Measurements from ENCODE around the gene FBXO44.

DNA sequence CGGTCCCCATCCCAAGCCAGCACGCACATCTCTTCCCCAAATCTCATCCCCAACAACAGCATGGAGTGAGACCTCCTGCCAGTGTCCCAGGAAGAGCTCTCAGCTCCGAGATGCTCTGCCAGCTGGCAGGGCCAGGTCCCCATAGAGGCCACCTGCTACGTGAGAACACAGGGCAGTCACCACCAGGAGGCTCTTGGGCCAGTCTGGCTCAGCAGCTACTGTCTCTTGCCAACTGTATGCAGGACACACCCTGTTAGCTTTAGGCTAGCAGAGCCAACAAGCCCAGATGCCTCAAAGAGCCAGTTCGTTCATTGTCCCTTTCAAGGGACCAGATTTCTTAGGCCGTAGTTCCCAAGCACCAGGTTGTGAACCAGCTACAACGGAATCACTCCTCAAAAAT lies 37.4 kb upstream of the FBXO44 start:
- TF ChIP-seq, protein P1, sequence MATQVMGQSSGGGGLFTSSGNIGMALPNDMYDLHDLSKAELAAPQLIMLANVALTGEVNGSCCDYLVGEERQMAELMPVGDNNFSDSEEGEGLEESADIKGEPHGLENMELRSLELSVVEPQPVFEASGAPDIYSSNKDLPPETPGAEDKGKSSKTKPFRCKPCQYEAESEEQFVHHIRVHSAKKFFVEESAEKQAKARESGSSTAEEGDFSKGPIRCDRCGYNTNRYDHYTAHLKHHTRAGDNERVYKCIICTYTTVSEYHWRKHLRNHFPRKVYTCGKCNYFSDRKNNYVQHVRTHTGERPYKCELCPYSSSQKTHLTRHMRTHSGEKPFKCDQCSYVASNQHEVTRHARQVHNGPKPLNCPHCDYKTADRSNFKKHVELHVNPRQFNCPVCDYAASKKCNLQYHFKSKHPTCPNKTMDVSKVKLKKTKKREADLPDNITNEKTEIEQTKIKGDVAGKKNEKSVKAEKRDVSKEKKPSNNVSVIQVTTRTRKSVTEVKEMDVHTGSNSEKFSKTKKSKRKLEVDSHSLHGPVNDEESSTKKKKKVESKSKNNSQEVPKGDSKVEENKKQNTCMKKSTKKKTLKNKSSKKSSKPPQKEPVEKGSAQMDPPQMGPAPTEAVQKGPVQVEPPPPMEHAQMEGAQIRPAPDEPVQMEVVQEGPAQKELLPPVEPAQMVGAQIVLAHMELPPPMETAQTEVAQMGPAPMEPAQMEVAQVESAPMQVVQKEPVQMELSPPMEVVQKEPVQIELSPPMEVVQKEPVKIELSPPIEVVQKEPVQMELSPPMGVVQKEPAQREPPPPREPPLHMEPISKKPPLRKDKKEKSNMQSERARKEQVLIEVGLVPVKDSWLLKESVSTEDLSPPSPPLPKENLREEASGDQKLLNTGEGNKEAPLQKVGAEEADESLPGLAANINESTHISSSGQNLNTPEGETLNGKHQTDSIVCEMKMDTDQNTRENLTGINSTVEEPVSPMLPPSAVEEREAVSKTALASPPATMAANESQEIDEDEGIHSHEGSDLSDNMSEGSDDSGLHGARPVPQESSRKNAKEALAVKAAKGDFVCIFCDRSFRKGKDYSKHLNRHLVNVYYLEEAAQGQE (IDR thresholded peaks at IDR 0.05; ENCODE audit: insufficient read depth in 1 of 2, low read depth in 2 of 2, low read length in 2 of 2): no peak
- TF ChIP-seq POLR2AphosphoS5 (IDR thresholded peaks at IDR 0.05; ENCODE audit: low read depth, low read length): no peak
- no peak for TF ChIP-seq FOXP2 (optimal IDR thresholded peaks at IDR 0.05; ENCODE audit: borderline replicate concordance, extremely low read depth, extremely low read length, insufficient read depth)
- no peak for TF ChIP-seq SIN3A (IDR thresholded peaks at IDR 0.05; ENCODE audit: borderline replicate concordance, insufficient read depth, low read length)
